Erythroblast (primary cell): ENCODE data around the gene FAM83D.

Experiments used
- DNase-seq, 2 experiments: peaks; one replicate each; lab custom pipeline; 2025; lab: John Stamatoyannopoulos, UW
- GATA1 ChIP-seq: IDR thresholded peaks from 2 replicates; pipeline ENCODE4 v1.6.1; 2011; ENCODE audit warnings: low read depth, mild to moderate bottlenecking, control low read depth, low read length, moderate library complexity
- POLR2A ChIP-seq: IDR thresholded peaks from 2 replicates; pipeline ENCODE4 v1.6.1; 2011; ENCODE audit warnings: mild to moderate bottlenecking, low read length

Gene FAM83D

DNA sequence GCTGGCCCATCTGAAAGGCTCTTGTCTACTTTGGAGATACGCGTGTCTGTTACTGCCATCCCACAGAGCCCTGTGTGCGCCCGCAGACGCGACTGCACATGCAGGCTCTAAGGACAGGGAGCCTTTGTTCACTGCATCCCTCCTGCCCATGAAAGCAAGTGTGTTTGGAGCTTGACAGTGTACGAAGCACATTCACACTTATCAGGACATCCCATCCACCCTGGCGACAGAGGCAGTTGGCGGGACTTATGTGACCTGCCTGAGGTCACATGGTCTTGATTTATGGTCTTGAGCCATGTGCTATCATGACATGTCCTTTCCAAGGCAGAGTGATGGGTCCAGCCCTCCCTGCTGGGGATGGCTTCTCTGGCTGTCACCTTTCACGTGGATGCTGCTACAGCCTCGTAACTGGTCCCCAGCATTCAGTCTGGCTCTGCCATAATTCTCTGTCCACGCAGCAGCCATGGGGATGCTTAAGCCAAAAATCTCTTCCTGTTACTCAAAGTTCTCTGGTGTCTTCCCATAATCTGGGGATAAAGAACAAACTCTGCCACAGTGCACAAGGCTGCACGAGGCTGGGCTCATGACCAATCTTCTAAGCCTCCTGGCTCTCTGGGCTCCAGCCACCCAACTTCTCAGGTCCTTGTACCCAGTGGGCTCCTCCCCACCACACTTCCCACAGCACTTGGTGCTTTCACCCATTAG lies 36.3 kb upstream of the FAM83D start:
- TF ChIP-seq POLR2A (no peak), GATA1 (no peak)
- DNase-seq, result no peak

DNA sequence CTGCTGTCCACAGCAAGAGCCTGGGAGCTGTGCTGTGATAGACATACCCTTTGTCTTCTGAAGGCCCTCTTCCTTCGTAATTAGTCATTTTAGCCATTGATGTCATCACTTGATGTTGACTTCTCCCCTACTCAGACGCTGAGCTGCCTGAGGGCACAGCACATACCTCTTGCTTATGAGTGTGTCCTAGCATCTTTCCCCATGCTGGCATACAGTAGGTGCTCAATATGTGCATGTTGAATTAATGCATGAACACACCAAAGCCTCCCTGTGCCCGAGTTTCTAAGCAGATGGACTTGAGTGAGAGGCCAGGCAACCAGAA lies 35.8 kb upstream of the FAM83D start:
- TF ChIP-seq POLR2A, result no peak
- DNase-seq, result no peak

DNA sequence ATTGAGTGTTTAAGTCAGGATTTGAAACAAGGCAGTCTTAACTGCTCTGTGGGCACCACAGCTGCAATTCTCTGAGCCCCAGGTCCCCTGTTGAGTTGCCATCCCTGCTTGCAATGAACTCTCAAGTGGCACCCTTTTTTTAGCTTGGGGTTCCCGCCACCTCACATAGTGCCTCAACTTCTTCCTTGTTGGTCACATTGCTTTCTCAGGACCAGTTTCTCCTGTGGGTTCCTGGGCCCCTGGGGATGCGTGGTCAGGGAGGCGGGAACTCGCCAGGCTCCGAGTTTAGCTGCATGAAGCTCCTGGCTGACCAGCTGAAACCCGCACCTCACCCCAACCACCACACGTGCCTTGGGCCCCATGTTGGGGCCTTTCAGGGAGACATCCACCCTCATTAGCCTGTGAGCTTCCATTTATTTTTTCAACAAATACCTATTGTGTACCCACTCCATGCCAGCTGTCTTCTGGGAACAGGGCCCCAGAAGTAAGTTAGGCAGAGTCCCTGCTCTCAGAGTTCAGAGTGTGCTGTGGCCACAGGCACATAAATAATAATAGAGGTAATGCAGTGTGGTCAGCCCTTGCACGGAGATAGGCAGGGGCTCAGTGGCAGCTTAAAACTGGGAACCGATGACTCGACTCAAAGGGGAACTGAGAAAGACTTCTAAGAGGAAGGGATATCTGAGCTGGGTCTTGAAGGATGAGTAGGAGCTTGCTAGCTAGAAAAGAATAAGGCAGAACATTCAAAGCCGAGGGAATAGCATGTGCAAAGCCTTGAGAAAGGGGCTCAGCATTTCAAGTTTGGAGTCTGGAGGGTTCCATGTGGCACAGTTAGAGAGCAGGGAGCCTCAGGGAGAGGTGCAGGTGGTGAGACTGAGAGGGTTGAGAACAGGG lies 33.9 kb upstream of the FAM83D start:
- DNase-seq, result no peak
- TF ChIP-seq GATA1, result no peak

- DNase-seq, result no peak
- TF ChIP-seq GATA1 (no peak), POLR2A (no peak)
These were observed 33.1 kb upstream of the FAM83D start for GRCh38 chr20:38893056-38893564.

DNA sequence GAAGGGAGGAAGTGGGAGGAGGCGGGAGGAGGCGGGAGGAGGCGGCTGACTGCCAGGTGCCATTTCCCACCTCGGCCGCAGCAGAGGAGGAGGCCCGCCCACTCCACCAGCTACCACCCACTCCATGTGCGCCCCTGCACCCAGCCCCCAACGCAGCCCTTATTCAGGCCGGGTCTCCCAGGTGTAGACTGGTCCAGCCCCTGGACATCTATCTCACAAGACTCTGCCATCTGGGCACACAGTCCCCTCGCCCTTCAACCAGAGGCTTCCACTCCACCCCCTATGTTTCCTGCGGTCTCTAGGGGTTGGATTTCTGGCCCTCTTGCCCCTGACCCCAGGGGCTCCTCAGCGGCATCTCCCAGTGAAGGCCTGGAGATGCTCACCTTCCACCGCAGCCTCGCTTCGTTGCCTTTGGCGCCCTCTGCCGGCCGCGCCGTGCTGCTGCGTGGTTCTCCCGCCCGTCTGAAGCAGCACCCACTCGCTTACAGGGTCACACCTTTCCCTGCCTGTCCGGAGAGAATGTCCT lies 32.6 kb upstream of the FAM83D start:
- no peak for TF ChIP-seq POLR2A
- no peak for TF ChIP-seq GATA1
- peak; percentile 54 to 79 for DNase-seq

DNA sequence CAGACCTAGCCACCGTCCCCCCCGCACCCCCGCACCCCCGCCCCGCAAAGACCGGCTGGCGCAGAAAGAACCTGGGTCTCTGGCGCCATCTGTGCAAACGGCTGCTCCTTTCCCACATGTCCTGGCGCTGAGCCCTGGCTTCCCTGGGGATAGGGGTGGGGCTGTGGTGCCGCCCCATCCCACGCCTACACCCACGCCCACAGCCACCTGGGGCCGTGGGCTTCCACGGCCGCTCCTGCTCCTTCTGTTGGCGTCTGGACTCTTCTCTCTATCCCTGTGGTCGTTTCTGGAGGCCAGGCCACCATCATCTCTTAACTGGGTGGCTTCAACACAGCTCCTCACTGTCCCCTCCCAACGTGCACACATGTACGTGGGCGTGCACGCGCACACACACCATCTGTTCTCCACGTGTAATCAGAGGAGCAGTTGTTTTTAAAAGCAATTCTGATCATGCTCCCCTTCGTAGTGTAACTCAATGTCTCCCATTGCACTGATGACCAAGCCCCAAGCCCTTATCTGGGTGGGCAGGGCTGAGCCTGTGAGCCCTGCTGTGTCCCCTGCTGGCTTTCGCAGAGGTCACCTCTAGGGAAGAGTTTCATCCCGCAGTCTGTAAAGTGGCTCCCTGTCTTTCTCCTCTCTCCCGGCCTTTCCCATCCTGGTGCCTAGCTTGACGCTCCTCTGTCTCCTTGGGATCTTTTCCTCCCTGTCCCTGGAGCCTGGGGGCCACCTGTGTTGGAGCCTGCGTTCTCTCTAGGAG lies 31.9 kb upstream of the FAM83D start:
- no peak for DNase-seq
- TF ChIP-seq GATA1 (no peak), POLR2A (no peak)

DNA sequence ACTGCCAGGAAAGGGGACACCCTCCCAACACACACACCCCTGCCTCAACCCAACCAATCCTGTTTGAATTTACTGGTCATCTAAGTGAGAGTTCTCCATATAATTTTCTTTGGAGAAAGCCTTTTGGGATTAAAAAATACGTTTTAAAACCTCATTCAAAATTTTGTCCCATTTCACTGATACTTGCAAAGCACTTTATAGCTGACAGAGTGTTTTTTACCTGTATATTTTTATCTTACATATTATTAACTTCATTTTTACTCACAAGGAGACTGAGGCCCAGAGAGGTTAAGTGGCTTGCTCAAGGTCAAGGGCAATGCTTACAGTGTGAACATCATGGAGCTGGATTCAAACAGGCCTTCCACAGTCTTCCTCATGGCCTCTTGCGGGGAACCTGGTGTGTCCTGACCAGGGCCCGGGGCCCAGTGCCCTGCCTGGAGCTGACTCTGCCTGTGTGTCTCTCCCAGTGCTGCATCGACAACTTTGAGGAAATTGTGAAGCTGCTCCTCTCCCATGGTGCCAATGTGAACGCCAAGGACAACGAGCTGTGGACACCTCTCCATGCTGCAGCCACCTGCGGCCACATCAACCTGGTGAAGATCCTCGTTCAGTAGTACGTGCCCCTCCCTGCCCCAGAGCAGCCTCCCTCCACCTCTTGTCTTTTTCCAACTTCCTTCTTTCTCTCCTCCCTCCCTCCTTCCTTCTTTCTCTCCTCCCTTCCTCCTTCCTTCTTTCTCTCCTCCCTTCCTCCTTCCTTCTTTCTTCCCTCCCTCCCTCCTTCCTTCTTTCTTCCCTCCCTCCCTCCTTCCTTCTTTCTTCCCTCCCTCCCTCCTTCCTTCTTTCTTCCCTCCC lies 30.9 kb upstream of the FAM83D start:
- no peak for DNase-seq
- TF ChIP-seq POLR2A, result no peak

GRCh38 chr20:38896009-38896594 lies 30.1 kb upstream of the FAM83D start:
- TF ChIP-seq GATA1 (no peak), POLR2A (no peak)
- no peak for DNase-seq

- TF ChIP-seq GATA1, result no peak
- TF ChIP-seq POLR2A, result no peak
- DNase-seq, result no peak
These were observed 28.9 kb upstream of the FAM83D start for GRCh38 chr20:38897267-38897666.

- no peak for DNase-seq
- no peak for TF ChIP-seq POLR2A
- TF ChIP-seq GATA1, result no peak
These were observed 25.6 kb upstream of the FAM83D start for GRCh38 chr20:38900606-38901005.

DNA sequence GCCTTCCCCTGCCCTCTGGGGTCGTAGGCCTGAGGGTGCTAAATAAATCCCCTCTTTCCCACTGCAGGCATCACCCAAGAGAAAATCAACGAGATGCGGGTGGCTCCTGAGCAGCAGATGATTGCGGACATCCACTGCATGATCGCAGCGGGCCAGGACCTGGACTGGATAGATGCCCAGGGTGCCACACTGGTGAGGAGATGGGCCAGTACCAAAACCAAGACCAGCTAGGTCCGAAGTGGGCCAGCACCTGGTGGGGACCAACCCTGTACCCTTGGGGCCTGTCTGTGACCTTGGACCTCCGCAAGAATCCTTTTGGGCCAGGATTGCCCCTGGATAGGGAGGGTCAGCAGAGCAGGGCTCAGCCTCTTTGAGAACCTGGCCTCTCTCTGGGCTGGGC lies 23.6 kb upstream of the FAM83D start:
- DNase-seq, result no peak
- no peak for TF ChIP-seq GATA1
- no peak for TF ChIP-seq POLR2A

GRCh38 chr20:38903335-38903734 lies 22.9 kb upstream of the FAM83D start:
- DNase-seq, result no peak
- no peak for TF ChIP-seq GATA1
- no peak for TF ChIP-seq POLR2A
